ENCODE results near the gene TMOD2.

Gene TMOD2

GRCh38 chr15:51736069-51736468 is 15.3 kb upstream of the TMOD2 start:
- DNase-seq, result no peak

- peak; percentile 58 for DNase-seq
Measured at GRCh38 chr15:51736751-51737521, 14.5 kb upstream of the TMOD2 start.

GRCh38 chr15:51737522-51738305 is 13.7 kb upstream of the TMOD2 start, which contains the start of gene LYSMD2:
Gene LYSMD2, minus strand, starts transcription at chr15:51737655. Its CDS starts 33 bp downstream, at chr15:51737622.
- DNase-seq, result peak; percentile 41

GRCh38 chr15:51738553-51738952 is 12.8 kb upstream of the TMOD2 start:
- no peak for DNase-seq

GRCh38 chr15:51739061-51739712 is 12.2 kb upstream of the TMOD2 start:
- DNase-seq, result no peak

- no peak for DNase-seq
Measured at GRCh38 chr15:51749307-51749706, 2.1 kb upstream of the TMOD2 start.

GRCh38 chr15:51750186-51750585 is 1.2 kb upstream of the TMOD2 start:
- peak; percentile 51 for DNase-seq

- peak; percentile 85 for DNase-seq
Measured at GRCh38 chr15:51751697-51752683, 593 bp downstream of the TMOD2 start.

GRCh38 chr15:51752888-51753287 is 1.5 kb downstream of the TMOD2 start:
- DNase-seq, result no peak

- DNase-seq, result no peak
Measured at GRCh38 chr15:51754267-51754666, 2.9 kb downstream of the TMOD2 start.

GRCh38 chr15:51755790-51756189 is 4.4 kb downstream of the TMOD2 start:
- DNase-seq, result no peak

- no peak for DNase-seq
Measured at GRCh38 chr15:51756482-51756881, 5.1 kb downstream of the TMOD2 start.

GRCh38 chr15:51757450-51757849 is 6.1 kb downstream of the TMOD2 start:
- DNase-seq, result no peak

- DNase-seq, result no peak
Measured at GRCh38 chr15:51758645-51759044, 7.2 kb downstream of the TMOD2 start.

GRCh38 chr15:51759557-51760070 is 8.2 kb downstream of the TMOD2 start:
- no peak for DNase-seq

- DNase-seq, result no peak
Measured at GRCh38 chr15:51760805-51761204, 9.4 kb downstream of the TMOD2 start.

GRCh38 chr15:51765751-51766150 is 14.4 kb downstream of the TMOD2 start:
- DNase-seq, result no peak

- no peak for DNase-seq
Measured at GRCh38 chr15:51766341-51766740, 14.9 kb downstream of the TMOD2 start.

GRCh38 chr15:51768018-51768417 is 16.6 kb downstream of the TMOD2 start:
- DNase-seq, result no peak

- DNase-seq, result no peak
Measured at GRCh38 chr15:51770902-51771301, 19.5 kb downstream of the TMOD2 start.

GRCh38 chr15:51771773-51772172 is 20.4 kb downstream of the TMOD2 start:
- DNase-seq, result no peak

GRCh38 chr15:51774916-51775315 is 23.5 kb downstream of the TMOD2 start:
- DNase-seq, result no peak
